Common myeloid progenitor, CD34-positive (primary cell): ENCODE results near the gene BBS9.

ENCODE experiments used
- CTCF ChIA-PET: fragments of 350-600 bp; sonication (Branson Sonifier 250); formaldehyde crosslinking; loops from one replicate; lab custom pipeline; 2021; ENCODE audit warnings: antibody characterized with exemption; lab: Charles Lee
- POLR2A ChIA-PET: fragments of 350-600 bp; sonication (Branson Sonifier 250); formaldehyde crosslinking; loops from one replicate; lab custom pipeline; 2021; ENCODE audit warnings: antibody characterized with exemption; lab: Charles Lee
- DNase-seq, 3 donors: peaks; one replicate each; pipeline versions ENCODE4 v3.0.0 to v3.0.0-alpha.2; 2013
- H3K27ac ChIP-seq, 2 experiments: 1 replicate in 1 of 2; 2 replicates in 1 of 2; pipeline ENCODE4 v1.7.0; 2013; ENCODE audit warnings: inconsistent platforms in 2 of 2, low read length in 2 of 2, mild to moderate bottlenecking in 2 of 2, low read depth in 1 of 2, moderate library complexity in 1 of 2; ENCODE audit not compliant: severe bottlenecking in 2 of 2, insufficient read depth in 1 of 2, poor library complexity in 1 of 2
- H3K27me3 ChIP-seq, 5 experiments: replicated peaks in 2 of 5; 1 replicate in 3 of 5; 2 replicates in 2 of 5; pipeline versions ENCODE4 v1.6.1 to v1.7.0; 2013; ENCODE audit warnings: low read length in 4 of 5, mild to moderate bottlenecking in 2 of 5, moderate library complexity in 2 of 5, inconsistent platforms in 1 of 5; ENCODE audit not compliant: insufficient read depth in 5 of 5, control insufficient read depth in 4 of 5
- H3K36me3 ChIP-seq, 4 experiments: 1 replicate in 2 of 4; 2 replicates in 2 of 4; pipeline versions ENCODE4 v1.6.1 to v1.7.0; 2013; ENCODE audit warnings: low read length in 3 of 4, control low read depth in 1 of 4, mild to moderate bottlenecking in 1 of 4; ENCODE audit not compliant: control insufficient read depth in 4 of 4, insufficient read depth in 4 of 4
- H3K4me1 ChIP-seq, 4 experiments: 1 replicate in 3 of 4; 2 replicates in 1 of 4; pipeline versions ENCODE4 v1.6.1 to v1.7.1; 2013; ENCODE audit warnings: low read length in 3 of 4, mild to moderate bottlenecking in 3 of 4, control low read depth in 1 of 4, inconsistent platforms in 1 of 4, moderate library complexity in 1 of 4; ENCODE audit not compliant: control insufficient read depth in 4 of 4, insufficient read depth in 4 of 4; ENCODE audit errors: control extremely low read depth in 1 of 4
- H3K4me3 ChIP-seq, 7 experiments: 1 replicate in 4 of 7; 2 replicates in 3 of 7; pipeline versions ENCODE4 v1.5.1 to v1.7.0; 2013; ENCODE audit warnings: mild to moderate bottlenecking in 7 of 7, low read length in 6 of 7, moderate library complexity in 6 of 7, inconsistent platforms in 2 of 7, low read depth in 2 of 7, control low read depth in 1 of 7; ENCODE audit not compliant: insufficient read depth in 4 of 7, control insufficient read depth in 1 of 7; ENCODE audit errors: extremely low read depth in 1 of 7
- H3K9me3 ChIP-seq, 5 experiments: 1 replicate in 4 of 5; 2 replicates in 1 of 5; pipeline versions ENCODE4 v1.6.1 to v1.7.1; 2013; ENCODE audit warnings: low read length in 4 of 5, mild to moderate bottlenecking in 2 of 5, inconsistent platforms in 1 of 5, low read depth in 1 of 5, moderate library complexity in 1 of 5; ENCODE audit not compliant: control insufficient read depth in 4 of 5, insufficient read depth in 2 of 5; ENCODE audit errors: control extremely low read depth in 1 of 5
- WGBS: methylation state at CpG from one replicate; pipeline ENCODE4 v1.1.5; 2013; ENCODE audit not compliant: insufficient coverage; 5-methylcytosine and 5-hydroxymethylcytosine counted together

BBS9 gene

GRCh38 chr7:33554576-33554975 lies 425.2 kb downstream of the BBS9 start:
- DNase-seq = no peak
- no peaks in the 10 kb centered on the region for H3K27me3 ChIP-seq
- WGBS = 97% methylated on average over 4 of the region's 4 CpGs
- H3K9me3 ChIP-seq = peaks cover 0 to 2% (median 0%) of the 10 kb centered on the region in 5 experiments
- POLR2A ChIA-PET = no interaction called here
- CTCF ChIA-PET = no interaction called here
- peaks cover 0 to 2% (median 0%) of the 10 kb centered on the region in 4 experiments for H3K36me3 ChIP-seq
- H3K4me1 ChIP-seq = no peaks in the 10 kb centered on the region
- peak overlapping the region in 1 of 7 experiments; percentile 1 for H3K4me3 ChIP-seq
- H3K27ac ChIP-seq = no peak overlapping the region

DNA sequence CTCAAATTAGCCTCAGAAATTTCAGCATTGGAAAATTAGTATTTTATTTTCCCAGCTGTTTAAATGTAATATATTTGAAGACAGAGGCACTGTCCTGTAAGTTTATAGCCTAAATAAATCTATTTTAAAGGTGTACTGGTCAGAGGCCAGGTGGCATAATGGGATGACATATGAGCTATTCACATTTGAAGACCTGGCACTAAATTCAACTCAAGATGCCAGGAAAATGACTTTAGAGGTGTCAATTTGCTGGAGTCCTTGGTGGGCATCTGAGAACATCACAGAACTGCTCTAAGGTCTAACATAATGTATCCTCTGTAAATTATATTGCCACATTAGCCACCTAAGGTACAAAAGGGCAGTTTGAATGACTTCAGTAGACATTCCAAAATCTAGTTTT lies 427.1 kb downstream of the BBS9 start:
- DNase-seq = no peak
- H3K27ac ChIP-seq = no peak overlapping the region
- ChIA-PET CTCF (no interaction called here), POLR2A (no interaction called here)
- H3K9me3 ChIP-seq = peaks cover 0 to 2% (median 0%) of the 10 kb centered on the region in 5 experiments
- no peaks in the 10 kb centered on the region for H3K4me1 ChIP-seq
- H3K27me3 ChIP-seq = no peaks in the 10 kb centered on the region
- peaks cover 0 to 2% (median 0%) of the 10 kb centered on the region in 4 experiments for H3K36me3 ChIP-seq
- H3K4me3 ChIP-seq = no peak overlapping the region

DNA sequence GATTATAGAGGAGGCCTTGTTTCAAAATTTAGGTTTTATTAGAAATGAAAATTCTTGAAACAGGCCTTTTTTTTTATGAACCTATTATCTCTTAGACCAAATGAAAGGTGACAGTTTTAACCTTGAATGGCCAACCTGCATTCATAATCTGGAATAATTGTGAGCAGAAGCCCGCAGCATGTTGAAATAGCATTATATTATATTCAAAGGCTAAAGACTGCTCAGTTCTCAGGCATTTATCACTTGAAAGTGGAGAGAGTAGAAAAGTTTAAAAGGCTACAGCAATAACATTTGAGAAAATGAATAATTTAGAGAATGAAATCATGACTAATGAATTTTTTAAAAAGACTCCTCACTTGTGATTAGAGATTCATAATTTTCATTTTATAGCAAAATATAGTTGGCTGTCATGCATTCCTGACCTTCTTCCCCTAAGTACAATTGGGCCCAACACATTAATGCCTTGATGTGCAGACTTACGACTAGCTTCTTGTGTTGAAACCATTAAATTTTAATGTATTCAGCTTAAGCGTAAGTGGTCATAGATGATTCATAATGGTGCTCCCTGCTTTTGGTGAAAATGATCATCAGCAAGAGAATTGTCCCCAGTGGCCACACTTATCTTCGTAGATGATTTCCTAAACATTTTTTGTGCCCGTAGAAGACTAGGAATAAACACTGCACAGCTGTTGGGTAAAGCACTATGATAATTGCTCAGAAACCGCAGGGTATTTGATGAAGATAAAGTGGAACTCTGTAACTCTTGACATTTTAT lies 429.4 kb downstream of the BBS9 start:
- WGBS = 89% methylated on average over 3 of the region's 6 CpGs
- POLR2A ChIA-PET = no interaction called here
- Histone ChIP-seq H3K36me3 (peaks cover 0 to 2% (median 0%) of the 10 kb centered on the region in 4 experiments), H3K27me3 (no peaks in the 10 kb centered on the region), H3K27ac (no peak overlapping the region), H3K4me1 (no peaks in the 10 kb centered on the region), H3K9me3 (peaks cover 0 to 2% (median 0%) of the 10 kb centered on the region in 5 experiments), H3K4me3 (no peak overlapping the region)
- CTCF ChIA-PET = no interaction called here
- no peak for DNase-seq

DNA sequence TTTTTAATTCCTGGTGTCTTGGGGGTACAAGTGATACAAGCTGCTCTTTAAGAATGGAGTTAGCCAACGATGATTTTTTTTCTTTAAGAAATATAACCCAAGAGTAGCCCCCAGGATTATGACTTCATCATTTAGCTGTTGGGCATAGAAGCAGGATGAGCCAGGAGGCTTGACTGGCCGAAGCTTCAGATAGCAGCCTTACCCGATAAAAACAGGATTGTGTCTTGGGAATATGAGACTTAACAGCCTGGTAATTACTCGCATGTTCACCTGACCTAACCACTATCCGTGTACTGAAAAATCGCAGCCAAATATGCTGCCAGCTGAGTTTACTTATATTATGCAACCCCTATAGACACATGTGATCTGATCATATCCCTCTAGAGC lies 430.0 kb downstream of the BBS9 start:
- no peaks in the 10 kb centered on the region for H3K27me3 ChIP-seq
- no peak overlapping the region for H3K27ac ChIP-seq
- CTCF ChIA-PET = no interaction called here
- peaks cover 0 to 2% (median 0%) of the 10 kb centered on the region in 4 experiments for H3K36me3 ChIP-seq
- no peak for DNase-seq
- POLR2A ChIA-PET = no interaction called here
- no peaks in the 10 kb centered on the region for H3K4me1 ChIP-seq
- 100% methylated on average over 4 of the region's 6 CpGs for WGBS
- H3K4me3 ChIP-seq = no peak overlapping the region
- peaks cover 0 to 2% (median 0%) of the 10 kb centered on the region in 5 experiments for H3K9me3 ChIP-seq

DNA sequence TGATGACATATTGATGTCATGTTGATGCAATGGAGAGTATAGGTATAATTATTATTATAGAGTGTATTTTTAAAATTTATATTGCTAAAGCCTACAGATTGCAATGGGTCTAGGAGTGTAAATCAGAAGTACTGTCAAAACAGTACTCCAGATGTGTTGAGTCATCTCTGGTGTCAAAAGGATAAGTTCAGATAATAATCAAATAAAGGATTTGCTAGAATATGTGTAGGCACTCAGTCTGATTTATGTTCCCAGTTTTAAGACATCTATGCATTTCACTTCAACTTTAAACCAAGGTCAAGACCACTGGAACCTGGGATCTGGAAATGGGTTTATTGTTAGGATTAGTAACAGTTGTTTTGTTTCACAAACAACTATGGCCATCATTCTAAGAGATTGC lies 433.6 kb downstream of the BBS9 start:
- H3K4me3 ChIP-seq = no peak overlapping the region
- H3K27me3 ChIP-seq = no peaks in the 10 kb centered on the region
- H3K4me1 ChIP-seq = peaks cover 0 to 3% (median 0%) of the 10 kb centered on the region in 4 experiments
- H3K9me3 ChIP-seq = no peaks in the 10 kb centered on the region
- ChIA-PET POLR2A (no interaction called here), CTCF (no interaction called here)
- H3K36me3 ChIP-seq = no peaks in the 10 kb centered on the region
- H3K27ac ChIP-seq = no peak overlapping the region
- DNase-seq = no peak

DNA sequence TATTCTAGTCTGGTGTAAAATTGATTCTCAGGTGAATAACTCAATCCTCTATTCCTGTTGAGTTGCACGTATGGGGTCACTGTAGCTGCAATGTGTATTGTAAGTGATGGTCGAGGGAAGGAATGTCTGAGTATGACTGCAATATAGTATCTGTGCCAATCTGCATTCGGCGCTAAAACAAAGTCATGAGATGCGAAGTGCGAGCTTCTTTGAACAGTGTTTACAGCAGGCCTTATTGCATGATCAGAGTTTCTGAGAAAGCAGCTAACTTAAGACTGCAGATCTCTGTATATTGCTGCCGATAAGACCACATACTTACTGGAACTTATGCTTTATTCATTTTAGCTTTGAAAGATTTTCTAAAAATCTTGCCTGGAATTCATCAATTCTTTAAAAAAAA lies 434.3 kb downstream of the BBS9 start:
- DNase-seq = no peak
- Histone ChIP-seq H3K36me3 (no peaks in the 10 kb centered on the region), H3K4me3 (no peak overlapping the region), H3K9me3 (no peaks in the 10 kb centered on the region), H3K27me3 (no peaks in the 10 kb centered on the region), H3K4me1 (peaks cover 0 to 3% (median 0%) of the 10 kb centered on the region in 4 experiments), H3K27ac (no peak overlapping the region)
- 100% methylated on average over 5 of the region's 7 CpGs for WGBS
- ChIA-PET CTCF (no interaction called here), POLR2A (no interaction called here)

- ChIA-PET POLR2A (no interaction called here), CTCF (interaction anchor here (1.3 kb wide), 1 partner anchor 9 kb away, joined by 3 read pairs; no protein-coding TSS in a partner anchor)
- DNase-seq = no peak
- Histone ChIP-seq H3K36me3 (no peaks in the 10 kb centered on the region), H3K27ac (no peak overlapping the region), H3K27me3 (no peaks in the 10 kb centered on the region), H3K4me3 (no peak overlapping the region), H3K4me1 (no peaks in the 10 kb centered on the region), H3K9me3 (no peaks in the 10 kb centered on the region)
- WGBS = 100% methylated on average over 1 of the region's 1 CpG
Measured at GRCh38 chr7:33578166-33578565, 448.8 kb downstream of the BBS9 start.
